Activated T-helper 9 cell treated with anti-CD3 and anti-CD28 coated beads, Interleukin-2, amount 50 U/mL, for 16 hours (primary cell): ENCODE measurements around the gene WNT4.

Source experiments
- DNase-seq: peaks from one replicate; pipeline ENCODE4 v3.0.0-alpha.2; 2020; ENCODE audit warnings: low read depth

WNT4 gene

DNA sequence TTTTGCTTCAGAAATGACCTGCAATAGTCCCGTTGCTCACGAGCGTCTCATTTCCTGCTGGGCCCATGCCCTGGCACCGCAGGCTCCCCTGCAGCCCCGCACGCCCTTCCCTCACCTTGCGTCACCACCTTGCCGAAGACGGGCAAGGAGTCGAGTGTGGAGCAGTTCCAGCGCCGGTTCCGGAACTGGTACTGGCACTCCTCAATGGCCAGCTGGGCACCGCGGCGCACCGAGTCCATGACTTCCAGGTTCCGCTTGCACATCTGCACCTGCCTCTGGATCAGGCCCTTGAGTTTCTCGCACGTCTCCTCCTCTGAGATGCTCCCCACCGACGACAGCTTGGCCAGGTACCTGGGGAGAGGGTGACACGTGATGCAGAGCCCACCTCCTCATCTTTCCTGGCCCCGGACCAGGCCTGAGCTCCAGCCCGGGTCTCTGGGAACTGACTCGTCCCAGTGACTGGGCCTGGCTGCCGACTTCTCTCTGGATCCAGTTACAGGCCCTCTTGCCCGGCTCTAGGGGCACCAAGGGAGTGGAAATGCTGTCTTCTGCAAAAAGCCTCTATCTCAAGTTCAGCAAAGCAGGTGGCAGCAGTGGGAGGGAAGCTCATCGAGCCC, 13.3 kb downstream of the WNT4 start:
- no peak for DNase-seq

DNA sequence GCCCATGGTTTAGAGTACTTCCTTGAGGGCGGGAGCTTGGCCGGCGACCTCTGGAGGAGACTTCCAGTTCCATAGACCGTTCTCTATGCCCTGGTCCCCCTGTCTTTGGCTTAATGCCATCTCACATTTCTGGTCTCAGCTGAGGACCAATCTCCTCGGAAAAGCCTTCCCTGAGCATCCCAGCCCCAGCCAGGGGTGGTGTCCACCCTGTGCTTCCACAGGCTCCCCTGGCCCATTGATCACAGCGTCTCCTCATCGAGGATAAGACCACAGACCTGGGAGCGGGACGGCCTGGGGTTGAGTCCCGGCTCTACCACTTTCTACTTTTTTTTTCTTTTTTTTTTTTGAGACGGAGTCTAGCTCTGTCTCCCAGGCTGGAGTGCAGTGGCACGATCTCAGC, 14.5 kb downstream of the WNT4 start:
- DNase-seq: no peak

DNA sequence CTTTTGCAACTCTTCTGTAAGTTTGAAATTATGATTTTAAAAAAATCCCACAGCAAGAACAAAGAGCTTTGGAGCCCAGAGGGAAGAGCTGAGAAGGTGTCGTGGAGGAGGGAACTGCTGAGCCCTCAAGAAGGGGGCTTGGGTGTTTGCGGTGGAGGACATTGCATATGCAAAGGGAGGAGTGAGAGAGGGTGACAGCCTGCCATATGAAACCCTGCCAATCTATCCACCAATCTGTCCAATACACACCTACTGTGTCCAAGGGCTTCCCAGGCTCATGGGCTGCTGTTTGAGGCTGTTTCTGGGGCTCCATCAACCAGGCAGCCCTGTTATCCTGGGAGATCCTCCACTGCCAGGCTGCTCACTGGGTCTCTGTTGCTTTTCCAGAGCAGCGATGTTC, 15.2 kb downstream of the WNT4 start:
- DNase-seq: no peak

DNA sequence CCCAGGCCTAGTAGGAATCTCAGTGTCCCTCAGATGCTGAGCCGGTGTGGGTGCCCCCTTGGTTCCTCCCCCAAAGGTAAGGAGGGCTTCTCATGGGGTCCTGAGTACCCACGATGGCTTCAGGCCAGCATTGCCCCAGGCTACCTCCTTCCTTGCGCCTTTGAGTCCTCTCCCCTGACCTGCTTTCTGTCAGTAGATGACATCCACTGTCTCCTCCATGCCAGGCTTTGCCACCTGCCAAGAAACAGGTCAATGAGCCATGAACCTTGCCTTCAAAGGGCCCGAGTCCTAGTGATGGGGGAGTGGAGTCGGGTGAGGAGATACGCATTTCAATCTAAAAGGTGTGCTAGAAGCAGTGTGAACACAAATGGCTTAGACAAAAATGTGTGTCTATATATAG, 15.6 kb downstream of the WNT4 start:
- DNase-seq: no peak

DNA sequence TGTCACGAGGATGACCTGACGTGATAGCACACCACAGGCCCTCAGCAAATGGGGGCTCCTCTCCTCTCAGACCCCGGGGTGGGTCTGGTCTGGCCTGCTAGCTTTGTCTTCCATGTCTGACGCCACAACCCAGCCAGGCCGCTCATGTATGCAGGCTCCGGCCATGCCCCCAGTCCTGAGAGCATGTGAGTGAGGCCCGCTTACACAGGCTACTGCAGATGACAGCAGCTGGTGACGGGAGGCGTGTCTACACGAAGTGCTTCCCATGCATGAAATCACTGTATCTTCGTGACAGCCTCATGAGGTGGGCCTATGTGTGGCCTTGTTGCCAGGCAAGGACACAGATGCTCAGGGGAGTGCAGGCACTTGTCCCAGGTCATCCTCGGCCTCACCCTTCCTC, 16.4 kb downstream of the WNT4 start:
- no peak for DNase-seq

DNA sequence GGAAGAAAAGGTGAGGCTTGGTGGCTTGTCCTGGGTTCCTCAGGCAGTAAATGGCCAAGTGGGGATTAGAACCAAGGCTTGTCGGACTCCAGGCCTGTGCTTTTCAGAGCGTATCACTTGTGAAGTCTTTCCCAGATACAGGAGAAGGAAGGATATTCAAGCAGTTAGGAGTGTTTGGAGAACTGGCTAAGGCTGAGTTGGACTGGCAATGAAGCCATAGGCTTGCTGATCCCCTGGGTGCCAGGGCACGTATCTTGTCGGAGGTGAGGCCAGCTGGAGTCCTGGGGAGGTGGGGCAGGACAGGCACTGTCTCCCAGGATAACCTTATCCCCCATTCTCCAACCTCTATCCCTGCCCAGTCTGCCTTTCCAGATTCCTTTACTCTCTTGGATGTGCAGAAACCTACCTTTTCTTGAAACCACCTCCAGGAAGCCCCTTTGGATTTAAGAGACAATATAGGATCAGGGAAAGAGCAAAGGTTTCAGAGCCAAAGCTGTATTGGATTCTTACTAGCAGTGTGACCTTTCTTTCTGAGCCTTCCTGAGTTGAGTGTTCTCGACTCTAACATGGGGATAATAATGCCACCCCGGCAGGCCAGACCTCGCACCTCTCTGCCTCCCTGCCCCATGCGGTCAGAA, 18.2 kb downstream of the WNT4 start:
- DNase-seq: no peak

DNA sequence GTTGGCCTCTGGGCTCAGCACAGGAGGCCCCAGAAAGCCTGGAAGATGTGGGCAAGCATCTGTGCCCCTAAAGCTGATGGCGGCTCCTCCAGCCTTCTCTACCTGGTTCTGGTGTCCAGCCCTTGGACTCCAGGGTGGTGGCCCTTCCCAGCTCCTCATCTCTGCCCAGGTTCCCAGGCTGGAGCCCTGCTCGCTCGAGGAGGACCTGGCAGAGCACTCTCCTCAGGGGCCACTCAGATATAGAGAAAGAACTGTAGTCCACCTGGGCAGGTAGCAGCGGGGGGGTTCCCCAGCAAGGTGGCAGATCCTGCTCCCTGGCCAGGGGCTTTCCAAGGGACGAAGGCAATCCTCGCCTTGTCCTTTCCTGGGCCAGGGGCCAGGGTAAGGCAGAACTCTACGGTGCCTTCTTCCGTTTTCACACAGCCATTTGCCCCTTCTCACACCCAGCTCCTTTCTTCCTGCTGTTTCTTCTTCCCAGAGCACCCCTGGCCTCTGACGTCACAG, 18.9 kb downstream of the WNT4 start:
- no peak for DNase-seq

DNA sequence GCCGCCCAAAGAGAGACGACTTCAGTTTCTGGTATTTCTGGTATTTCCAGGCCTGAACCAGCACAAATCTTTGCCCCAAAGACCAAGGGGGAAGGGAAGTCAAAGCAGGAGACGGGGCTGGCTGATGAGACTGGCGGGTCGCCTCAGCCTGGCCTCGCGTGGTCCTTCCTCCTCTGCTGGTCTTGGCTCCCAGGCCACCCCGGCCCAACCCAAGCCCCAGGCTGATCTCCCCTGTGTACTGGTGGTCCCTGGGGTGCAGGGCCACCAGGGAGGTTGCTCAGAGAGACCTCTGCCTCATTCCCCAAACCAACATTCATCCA, 19.9 kb downstream of the WNT4 start:
- DNase-seq: no peak

DNA sequence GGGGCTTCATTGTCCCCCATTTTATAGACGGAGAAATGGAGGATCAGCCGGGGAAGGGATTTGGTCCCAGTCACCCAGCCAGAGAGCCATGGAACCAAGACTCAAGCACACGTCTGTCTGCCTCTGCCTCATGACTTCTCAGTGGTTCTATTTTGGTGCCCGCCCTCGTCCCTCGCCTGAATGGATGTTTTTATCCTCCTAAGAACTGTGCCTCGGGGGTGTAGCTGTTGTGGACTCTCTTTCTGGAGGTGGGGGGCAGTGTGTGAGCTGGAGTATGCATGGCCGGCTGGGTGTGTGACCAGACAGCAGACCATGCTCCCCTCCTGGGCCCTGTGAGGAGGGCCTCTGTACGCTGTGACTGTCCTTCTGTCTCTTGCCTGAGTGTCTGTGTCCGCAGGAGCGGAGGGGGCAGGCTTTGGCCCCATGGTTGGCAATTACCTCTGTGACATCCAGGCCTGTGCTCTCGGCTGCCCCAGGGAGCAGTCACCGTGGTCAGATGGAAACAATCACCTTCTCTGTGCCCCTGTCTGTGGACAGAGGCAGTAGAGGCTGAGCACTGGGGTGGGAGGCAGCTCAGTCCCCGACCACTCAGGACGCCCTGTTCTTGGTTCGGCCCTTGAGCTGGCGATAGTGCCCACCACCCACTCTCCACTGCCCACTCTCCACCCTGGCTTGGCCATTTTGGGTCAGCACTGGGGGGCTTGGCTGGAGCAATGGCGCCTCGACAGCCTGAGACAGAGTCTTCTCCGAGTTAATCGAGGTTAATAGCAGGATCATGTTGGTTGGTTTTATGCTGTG, 20.4 kb downstream of the WNT4 start:
- DNase-seq: no peak

DNA sequence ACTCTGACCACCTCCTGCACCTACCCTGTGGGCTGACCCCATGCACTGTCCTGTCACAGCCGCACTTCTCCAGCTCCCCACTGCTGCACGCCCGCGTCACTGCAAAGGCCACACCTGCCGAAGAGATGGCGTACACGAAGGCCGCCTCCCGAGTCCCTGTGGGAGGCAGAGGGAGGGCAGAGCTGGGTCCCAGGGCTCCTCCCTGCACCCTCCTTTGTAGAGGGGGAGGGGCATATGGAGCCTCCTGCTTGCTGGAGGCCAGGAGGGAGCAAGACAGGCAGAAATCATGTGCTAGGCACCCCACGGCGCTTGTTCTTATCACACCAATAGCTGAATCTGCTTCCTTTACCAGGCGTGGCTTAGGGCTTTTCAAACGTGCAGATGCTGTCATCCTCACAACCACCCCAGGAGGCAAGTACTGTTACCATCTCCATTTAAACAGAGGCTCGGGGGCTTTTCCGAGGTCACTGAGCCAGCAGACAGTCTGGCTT, 21.4 kb downstream of the WNT4 start:
- DNase-seq: no peak

DNA sequence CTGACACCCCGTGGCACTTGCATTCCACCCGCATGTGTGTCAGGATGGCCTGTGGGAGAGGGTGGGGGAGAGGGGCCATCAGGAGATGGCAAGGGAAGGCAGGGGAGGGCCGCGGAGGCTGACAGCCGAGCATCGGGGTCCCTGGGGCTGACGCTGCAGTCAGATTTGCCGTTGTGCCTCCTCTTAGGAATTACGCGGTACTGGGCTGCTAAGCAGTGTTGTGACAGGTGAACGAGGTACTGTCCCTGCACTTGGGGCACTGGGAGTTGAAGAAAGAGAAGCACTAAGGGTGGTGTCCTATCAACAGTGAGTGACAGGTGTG, 22.5 kb downstream of the WNT4 start:
- DNase-seq: no peak

DNA sequence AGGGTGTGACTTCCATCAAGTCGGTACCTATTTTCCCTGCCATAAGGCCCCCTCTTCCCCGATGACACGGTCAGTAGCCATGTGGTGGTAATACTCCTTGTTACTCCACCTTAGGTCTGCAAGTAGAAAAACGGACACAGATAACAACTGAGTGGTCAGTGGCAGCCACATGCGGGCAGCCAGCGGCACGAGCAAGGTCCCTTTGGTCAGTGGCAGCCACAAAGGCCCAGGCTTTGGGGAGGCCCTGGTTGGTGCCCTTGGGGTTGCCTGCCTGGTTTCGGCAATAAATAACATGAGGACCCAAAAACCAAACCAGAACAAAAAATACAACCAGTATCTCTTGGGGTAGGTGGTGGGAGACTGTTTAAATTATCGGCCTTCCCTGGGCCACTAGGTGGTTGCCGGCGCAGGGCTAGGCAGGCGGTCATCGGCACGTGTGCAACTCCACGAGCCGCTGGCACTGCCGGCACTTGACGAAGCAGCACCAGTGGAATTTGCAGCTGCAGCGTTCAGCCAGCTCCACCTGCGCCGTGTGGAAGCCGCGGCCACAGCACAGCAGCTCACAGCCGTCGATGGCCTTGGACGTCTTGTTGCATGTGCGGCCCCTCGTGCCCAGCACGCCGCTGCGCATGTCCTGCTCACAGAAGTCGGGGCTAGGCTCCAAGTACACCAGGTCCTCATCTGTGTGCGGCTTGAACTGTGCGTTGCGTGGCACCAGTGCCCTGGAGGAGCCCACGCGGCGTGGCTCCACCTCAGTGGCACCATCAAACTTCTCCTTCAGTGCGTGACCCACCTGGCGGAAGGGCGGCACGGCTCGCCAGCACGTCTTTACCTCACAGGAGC, 23.1 kb downstream of the WNT4 start:
- DNase-seq: no peak

DNA sequence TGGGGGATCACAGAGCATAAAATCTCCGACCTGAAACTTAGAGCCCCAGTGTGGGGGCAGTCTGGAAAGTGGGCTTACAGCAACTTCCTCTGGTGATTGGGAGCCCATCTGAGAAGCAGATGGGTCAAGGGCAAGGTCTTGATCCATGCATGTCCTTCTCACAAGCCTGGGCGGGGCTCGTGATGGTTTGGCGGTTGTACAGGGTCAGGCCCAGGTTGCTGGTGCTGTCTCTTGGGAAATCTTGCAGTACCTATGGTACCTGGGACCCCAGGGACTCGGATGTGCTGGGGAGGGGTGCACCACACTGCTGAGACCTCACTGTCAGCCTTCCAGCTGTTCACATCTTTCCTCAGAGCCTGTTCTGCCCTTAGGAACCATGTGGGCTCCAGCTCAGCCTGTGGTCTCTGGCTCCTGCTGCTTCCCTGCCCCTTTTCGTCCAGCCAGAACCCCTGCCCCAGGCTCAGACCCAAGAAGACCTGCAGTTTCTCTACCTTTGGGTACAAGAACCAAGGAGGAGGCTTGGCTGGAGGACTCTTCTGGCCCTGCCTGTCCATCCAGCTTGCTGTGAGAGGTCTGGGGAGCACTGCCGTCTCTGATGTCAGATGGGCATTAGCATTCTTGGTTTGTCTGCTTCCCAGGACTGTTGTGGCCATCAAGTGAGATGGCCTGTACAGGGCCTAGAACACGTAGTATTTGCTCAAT, 24.5 kb downstream of the WNT4 start:
- DNase-seq: no peak

DNA sequence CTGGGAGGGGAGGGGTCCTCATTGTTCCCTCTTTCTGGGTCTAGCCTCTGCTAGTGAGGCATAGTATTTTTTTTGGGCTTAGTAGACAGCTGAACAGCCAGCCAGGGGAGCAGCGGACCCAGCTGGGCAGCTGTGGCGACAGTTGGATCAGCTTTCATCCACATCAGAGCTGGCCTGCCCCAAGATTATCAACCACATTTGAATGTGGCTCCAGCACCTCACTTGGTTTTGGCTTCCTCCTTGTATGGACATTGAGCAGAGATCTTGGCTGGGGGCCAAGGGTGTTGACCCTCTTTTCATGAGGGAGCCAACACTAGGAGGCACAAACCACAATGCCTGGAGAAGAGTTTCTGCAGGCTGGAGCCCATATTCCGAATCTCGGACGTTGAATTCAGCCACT, 25.0 kb downstream of the WNT4 start:
- DNase-seq: no peak

DNA sequence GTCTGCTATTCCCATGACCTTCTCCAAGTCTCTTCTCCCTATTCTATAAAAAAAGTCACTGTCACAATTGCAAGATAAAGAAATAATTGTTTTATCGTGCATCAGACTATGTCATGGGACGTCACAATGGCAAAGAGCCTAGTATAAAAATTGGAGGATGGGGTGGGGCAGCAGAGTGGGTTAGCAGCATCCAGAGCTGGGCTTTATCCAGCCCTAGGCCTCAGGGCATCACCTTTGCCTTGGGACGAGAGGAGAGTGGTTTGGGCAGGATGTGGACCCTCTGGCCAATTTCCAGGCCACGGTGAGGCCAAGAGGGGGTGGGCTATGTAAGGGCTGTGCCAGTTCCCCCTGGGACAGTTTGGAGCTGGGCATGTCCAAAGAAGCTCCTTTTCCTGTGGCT, 25.7 kb downstream of the WNT4 start:
- DNase-seq: no peak

DNA sequence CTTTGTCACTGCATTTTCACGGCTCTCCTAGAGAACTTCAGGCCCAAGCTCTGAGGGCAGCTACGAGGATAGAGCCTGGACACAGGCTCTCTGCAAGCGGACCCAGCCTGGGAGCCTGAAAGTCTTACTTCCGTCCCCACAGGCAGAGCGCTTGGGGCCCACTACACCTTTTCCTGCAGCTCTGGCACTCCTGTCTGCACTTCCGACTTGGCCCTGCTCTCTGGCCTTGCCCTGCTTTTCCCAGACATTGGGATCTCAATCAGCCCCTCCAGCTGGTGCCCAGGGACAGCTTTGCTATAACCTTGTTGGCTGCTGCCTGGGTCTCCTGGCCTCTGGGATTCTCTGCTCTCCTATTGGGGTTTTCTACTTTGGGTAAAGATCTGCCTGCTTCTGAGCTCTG, 27.6 kb downstream of the WNT4 start:
- DNase-seq: no peak

DNA sequence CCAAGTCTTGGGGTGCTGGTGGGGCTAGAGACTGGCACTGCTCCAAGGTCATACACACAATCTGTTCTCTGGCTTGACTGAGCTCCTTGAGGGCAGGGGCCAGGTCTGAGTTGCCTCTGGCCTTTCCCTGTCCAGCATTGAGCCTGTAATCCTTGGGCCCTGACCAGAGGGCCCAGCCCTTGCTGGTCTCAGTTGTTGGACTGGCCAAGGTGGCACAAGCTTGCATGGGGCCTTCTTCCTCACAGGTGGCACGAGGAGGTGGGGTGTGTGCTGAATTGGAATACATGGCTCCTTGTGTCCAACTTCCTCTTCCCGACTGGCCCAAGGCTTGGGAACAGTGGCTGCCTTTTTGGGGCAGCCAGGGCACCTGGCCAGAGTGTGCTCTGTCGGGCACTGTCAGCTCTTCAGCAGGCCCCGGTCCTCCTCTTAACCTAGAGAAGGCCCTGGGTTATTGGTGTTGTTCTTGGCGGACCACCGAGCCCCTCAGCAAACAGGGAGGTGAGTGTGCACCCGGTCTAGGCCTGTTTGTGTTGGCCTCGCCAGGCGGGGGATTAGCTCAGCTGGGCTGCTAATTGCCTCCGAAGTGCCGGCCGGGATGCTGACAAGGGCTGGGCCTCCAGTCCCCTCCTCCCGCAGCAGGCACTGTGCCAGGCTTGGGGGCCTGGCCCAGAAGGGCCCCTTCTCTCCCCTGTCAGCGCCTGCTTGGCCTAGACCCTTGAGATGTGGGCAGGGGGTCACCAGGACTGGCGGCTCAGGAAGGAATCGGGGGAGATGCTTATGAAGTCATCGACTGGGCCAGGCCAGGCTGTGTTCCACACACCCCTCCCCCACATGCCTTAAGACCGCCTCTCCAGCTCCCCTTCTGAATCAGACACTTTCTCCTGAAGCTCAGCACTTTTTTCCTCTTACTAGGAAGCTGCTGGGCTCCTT, 28.5 kb downstream of the WNT4 start:
- DNase-seq: no peak

DNA sequence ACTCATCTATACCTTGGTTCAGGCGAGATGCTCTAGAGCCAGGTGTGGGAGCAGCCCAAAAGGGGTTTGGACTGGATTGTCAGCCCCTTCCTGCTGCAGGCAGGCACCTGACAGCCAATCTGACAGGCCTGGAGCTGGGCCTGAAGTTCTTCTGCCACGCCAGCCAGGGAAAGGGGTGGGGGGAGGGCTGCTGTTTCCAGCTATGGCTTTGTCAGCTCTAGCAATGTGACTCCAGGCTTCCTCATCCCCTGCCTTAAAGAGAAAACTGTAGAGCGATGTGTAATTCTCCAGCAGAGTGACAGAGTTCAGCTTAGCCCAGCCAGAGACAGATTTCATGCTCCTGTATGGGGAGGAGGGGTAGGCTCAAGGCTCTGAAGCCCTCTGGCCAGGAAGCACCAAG, 30.3 kb downstream of the WNT4 start:
- DNase-seq: no peak

DNA sequence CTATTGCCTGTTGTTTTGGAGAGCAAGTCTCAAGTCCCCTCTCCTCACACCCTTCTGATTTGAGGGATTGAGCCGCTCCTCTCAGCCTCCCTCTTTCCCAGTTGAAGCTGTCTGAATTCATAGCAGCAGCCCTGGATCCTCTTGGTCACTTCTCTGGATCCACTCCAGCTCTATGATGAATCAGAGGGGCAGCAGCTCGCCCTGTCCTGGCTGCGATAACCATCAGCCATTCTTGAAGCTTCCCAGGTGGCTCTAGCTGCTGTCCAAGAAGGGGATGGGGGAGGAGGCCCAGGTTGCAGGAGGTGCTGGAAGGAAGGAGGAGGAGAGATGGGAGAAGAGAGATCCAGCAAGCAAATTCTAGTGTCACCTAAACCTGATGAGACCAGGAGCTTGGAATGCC, 31.3 kb downstream of the WNT4 start:
- DNase-seq: no peak

DNA sequence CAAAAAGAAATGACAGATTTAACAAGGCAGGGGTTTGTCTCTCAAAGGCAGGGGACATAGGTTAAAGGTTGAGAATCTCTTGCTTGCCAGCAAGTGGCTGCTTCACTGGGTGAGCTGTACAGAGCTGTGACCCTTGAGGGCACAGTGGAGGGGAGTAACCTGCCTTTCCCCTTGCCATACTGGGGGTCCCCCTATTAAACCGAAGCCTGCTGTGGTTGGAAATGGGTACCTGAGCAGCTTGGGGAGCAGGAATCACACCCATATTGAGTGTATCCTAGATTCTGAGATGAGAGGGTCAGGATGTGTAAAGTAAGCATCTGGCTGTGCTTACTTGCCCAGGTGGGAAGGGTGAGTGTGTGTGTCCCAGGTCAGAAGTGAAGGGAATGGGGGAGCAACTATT, 31.8 kb downstream of the WNT4 start:
- no peak for DNase-seq

DNA sequence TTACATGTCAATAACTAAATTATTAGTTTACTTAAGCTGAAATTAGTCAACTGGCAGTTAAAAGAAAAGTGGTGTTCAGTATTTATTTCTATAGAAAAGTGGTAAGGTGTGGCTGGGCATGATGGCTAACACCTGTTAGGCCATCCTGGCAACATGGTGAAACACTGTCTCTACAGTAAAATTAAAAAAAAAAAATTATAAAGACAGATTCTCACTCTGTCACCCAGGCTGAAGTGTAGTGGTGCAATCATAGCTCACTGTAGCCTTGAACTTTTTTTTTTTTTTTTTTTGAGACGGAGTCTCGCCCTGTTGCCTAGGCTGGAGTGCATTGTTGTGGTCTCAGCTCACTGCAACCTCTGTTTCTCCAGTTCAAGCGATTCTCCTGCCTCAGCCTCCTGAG, 32.9 kb downstream of the WNT4 start:
- DNase-seq: no peak
